Cardiac fibroblast (primary cell): Measurements from ENCODE around the gene APBA2.

Experiments
- DNase-seq, 2 donors: peaks; one replicate each; pipeline versions ENCODE4 v3.0.0 to v3.0.0-alpha.2; 2010; ENCODE audit warnings: low read depth in 2 of 2
- H3K4me3 ChIP-seq, 2 donors: replicated peaks in 1 of 2; 1 replicate in 1 of 2; 2 replicates in 1 of 2; pipeline ENCODE4 v1.5.1; 2011; ENCODE audit warnings: low read depth in 2 of 2, low read length in 2 of 2, mild to moderate bottlenecking in 2 of 2, moderate library complexity in 1 of 2
- TF ChIP-seq, protein P1 (sequence below): IDR thresholded peaks from one replicate; pipeline ENCODE4 v1.5.1; 2011; ENCODE audit warnings: low read depth, mild to moderate bottlenecking, low read length, inconsistent platforms

APBA2 gene

DNA sequence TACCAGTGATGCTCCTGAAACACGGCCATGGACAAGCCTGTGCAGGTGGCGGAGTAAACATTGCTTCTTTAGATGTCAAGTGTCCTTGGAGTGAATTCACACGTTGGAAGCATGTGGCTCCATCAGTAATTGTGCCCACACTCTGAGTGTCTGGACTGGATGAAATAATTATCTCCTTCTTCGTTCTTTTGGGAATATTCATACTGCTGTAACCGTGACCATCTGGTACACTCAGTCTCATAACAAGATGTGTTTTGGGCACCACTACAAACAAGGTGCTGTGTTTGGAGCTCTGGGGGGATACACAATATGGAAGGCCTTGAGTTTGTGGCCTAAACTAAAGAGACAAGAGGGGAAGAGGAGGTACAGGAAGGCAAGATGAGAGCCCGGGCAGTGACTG, 165.6 kb downstream of the APBA2 start:
- no peak for DNase-seq
- no peak overlapping the region for H3K4me3 ChIP-seq
- TF ChIP-seq, protein P1, sequence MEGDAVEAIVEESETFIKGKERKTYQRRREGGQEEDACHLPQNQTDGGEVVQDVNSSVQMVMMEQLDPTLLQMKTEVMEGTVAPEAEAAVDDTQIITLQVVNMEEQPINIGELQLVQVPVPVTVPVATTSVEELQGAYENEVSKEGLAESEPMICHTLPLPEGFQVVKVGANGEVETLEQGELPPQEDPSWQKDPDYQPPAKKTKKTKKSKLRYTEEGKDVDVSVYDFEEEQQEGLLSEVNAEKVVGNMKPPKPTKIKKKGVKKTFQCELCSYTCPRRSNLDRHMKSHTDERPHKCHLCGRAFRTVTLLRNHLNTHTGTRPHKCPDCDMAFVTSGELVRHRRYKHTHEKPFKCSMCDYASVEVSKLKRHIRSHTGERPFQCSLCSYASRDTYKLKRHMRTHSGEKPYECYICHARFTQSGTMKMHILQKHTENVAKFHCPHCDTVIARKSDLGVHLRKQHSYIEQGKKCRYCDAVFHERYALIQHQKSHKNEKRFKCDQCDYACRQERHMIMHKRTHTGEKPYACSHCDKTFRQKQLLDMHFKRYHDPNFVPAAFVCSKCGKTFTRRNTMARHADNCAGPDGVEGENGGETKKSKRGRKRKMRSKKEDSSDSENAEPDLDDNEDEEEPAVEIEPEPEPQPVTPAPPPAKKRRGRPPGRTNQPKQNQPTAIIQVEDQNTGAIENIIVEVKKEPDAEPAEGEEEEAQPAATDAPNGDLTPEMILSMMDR = no peak

DNA sequence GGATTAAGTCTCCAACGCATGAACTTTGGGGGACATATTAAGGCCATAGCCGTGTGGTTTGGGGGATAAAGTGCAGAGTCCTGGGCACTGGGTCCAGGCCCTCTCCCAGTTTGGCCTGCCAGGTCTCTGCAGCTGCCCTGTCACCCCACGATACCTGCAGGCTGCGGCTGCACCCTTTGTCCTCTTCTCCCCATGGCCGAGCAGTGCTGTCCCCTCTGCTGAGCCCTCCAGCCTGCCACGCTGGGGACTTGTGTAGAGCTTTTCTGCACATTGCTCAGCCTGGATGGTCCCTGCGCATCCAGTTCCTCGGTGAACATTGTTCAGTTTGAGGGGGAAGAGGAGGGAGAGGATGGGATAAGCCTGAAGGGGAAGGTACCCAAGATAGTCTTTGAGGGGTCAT, 167.2 kb downstream of the APBA2 start:
- DNase-seq = no peak
- no peak overlapping the region for H3K4me3 ChIP-seq
- TF ChIP-seq, protein P1 = no peak

DNA sequence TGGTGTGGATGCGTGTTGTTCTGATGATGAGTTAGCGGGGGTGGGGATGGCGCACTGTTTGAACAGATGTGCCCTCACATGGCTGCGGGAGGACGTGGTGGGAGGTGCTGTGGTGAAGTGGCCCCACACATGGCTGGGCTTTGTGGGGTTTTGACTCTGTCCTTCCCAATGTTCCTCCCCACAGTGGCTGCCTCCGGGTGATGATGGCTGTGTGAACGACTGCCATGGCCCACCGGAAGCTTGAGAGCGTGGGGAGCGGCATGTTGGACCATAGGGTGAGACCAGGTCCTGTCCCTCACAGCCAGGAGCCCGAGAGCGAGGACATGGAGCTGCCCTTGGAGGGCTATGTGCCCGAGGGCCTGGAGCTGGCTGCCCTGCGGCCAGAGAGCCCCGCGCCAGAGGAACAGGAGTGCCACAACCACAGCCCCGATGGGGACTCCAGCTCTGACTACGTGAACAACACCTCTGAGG, 167.9 kb downstream of the APBA2 start:
- H3K4me3 ChIP-seq = no peak overlapping the region
- TF ChIP-seq, protein P1 = no peak
- DNase-seq = no peak

DNA sequence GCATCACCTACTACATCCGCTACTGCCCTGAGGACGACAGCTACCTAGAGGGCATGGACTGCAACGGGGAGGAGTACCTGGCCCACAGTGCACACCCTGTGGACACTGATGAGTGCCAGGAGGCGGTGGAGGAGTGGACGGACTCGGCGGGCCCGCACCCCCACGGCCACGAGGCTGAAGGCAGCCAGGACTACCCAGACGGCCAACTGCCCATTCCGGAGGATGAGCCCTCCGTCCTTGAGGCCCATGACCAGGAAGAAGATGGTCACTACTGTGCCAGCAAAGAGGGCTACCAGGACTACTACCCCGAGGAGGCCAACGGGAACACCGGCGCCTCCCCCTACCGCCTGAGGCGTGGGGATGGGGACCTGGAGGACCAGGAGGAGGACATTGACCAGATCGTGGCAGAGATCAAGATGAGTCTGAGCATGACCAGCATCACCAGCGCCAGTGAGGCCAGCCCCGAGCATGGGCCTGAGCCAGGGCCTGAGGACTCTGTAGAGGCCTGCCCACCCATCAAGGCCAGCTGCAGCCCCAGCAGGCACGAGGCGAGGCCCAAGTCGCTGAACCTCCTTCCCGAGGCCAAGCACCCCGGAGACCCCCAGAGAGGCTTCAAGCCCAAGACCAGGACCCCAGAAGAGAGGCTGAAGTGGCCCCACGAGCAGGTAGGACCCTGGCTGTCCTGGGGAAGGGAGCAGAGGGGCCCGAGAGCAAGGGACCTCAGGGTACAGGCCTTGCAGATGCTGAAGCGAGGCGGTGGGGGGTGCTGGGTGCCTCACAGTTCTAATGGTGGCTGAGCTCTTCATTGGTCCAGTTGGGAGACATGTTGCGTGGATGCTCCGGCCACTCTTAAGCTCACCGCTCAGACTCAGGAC, 168.6 kb downstream of the APBA2 start:
- H3K4me3 ChIP-seq = no peak overlapping the region
- TF ChIP-seq, protein P1 = no peak
- no peak for DNase-seq

DNA sequence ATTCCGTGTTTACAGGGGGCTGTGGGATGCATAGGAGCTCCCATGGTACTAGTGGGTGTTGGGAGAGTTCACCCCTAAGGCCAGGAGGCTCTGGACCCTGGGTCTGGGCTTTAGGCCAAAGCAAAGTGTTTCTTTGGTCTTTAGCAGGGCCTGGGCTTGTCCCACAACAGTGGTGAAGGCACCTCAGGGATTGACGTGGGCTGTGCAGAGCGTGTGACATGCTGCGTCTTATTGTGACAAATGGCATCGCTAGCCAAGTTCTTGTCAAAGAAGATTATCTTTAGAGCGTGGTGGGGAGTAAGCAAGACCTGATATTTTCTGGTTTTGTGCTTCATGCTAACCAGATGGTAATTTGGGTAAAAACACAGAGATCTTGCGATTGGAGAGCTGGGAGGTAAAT, 170.1 kb downstream of the APBA2 start:
- H3K4me3 ChIP-seq = no peak overlapping the region
- TF ChIP-seq, protein P1 = no peak
- DNase-seq = no peak

DNA sequence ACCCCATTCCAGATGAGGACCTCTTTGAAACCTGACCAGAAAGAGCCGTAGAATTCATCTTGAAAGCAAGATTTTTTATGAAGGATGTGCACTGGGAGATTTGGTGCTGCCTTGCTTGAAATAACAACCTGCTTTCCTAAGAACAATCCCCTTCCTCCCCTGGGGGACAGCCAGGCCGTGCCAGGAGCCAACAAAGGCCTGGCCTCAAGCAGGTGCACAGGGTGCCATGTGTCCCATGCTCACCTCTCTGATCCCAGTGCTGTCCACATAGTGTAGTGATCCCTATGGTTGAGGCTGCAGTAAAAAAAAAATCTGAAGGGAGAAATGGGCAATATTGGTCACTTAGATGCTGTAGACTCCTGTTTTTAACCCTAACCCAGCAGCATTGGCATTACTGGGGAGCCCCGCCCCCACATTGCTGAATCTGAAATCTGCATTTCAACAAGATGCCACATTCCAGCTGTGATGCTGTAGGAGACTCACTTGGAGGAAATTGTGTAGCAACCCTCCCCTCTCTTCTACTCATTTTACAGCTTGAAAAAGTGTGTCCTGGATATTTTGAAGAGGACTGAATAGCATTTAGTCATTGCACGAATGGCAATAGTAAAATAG, 171.2 kb downstream of the APBA2 start:
- TF ChIP-seq, protein P1 = no peak
- no peak for DNase-seq
- H3K4me3 ChIP-seq = no peak overlapping the region
